ENCODE measurements around the gene LBX2.

GRCh38 chr2:74457129-74457548 is 42.3 kb downstream of the LBX2 start:
- TF ChIP-seq MXI1 (IDR thresholded peaks at IDR 0.05; ENCODE audit: low read depth, low read length) (no peak), SOX6 (IDR thresholded peaks at IDR 0.05) (no peak), CREB5 (CRISPR knock-in tag; IDR thresholded peaks at IDR 0.05) (no peak), HDAC6 (IDR thresholded peaks at IDR 0.05; ENCODE audit: low read depth, low read length) (no peak), POLR2AphosphoS5 (IDR thresholded peaks at IDR 0.05; ENCODE audit: control insufficient read depth, insufficient read depth, low read depth, low read length) (no peak), BHLHE40 (IDR thresholded peaks at IDR 0.05; ENCODE audit: low read length) (no peak), MYC (IDR thresholded peaks at IDR 0.05; ENCODE audit: low read depth, low read length) (no peak), MYC (CRISPR knock-in tag; IDR thresholded peaks at IDR 0.05; ENCODE audit: borderline replicate concordance, low read depth) (no peak), NR1H2 (CRISPR knock-in tag; IDR thresholded peaks at IDR 0.05) (no peak), TFAP4 (CRISPR knock-in tag; IDR thresholded peaks at IDR 0.05; ENCODE audit: borderline replicate concordance) (no peak), EZH2 (IDR thresholded peaks at IDR 0.05; ENCODE audit: borderline replicate concordance, low read depth, low read length) (no peak), CEBPB (tag; IDR thresholded peaks at IDR 0.05) (no peak), ZBTB7A (IDR thresholded peaks at IDR 0.05; ENCODE audit: borderline replicate concordance, control insufficient read depth, low read depth, low read length) (no peak)

Data from K562 (cell line).